Inflammatory macrophage treated with lipopolysaccharide for 1 hour (primary cell): ENCODE results near the gene GRK6.

Experiments
- DNase-seq, 2 donors: peaks; one replicate each; pipeline ENCODE4 v3.0.0-alpha.2; 2020 to 2022

Gene GRK6

DNA sequence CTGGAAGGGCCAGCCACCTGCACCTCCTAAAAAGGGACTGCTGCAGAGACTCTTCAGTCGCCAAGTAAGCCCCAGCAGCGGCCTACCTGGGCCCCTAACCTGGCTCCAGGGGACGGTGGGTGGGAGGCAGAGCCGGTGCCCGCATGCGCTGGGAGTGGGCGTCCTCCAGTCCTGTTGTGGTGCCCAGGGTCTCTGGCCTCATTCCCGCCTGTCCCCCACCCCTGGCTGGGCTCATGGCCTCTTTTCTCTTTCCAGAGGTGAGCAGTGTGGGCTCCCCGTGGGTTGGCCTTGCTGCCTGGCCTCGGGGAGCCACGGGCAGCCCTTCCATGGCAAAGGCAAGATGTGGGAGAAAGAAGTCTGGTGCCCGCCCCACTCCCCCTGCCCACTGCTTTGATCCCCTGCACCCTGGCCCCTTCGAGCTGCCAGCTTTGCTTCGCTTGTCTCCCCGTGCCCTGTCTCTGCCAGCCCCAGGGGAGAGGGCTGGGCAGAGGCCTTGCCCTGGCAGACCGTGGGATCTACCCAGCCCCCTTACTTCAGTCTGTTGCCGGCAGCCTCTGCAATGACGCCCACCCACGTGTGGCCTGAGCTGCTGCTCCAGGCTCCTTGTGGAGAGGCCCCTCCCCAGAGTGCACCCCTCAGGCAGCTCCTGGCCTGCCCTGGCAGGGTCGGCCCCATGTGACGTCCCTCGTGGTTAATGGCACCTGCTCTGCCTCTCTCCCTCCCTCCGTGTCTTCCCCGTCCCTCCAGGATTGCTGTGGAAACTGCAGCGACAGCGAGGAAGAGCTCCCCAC, 14.7 kb downstream of the GRK6 start:
- no peak for DNase-seq

- DNase-seq: no peak
Observed at GRCh38 chr5:177442066-177442826, 15.8 kb downstream of the GRK6 start.

DNA sequence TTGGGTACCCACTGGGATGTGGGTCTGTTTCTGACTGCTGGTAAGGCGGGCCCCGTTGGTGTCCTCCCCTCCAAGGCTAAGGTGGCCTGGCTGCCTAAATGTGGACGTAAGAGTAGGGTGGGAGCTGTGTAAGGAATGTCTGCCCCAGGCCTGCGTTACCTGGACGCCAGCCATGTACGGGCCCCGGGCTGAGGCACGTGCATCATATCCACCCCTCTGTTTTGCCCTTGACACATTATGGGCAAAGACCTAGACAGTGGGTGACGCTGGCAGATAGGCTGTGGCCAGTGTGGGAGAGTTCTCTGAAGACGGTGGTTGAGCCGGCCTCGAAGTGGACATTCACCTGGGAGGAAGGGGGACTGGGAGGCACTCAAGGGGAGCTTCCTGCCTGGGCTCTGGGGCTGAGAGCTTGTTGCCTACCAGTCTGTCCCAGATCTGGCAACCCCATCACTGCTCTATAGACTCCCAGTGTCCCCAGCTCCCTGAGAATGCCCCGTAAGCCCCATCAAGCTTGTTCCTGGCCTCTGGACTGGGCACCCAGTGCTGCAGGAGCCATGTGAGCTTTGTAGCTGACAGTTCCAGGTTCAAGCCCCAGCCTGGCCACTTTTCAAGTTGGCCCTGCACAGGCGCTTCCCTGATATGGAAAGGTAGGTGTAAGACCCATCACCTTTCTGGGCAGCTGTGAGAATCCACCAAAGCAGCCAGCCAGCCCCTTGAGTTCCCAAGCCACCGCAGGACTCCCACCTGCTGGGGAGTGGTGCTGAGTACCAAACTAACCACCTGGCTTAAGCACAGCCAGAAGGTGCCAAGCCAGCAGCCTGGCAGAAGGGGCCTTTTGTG, 16.9 kb downstream of the GRK6 start:
- DNase-seq: no peak

- DNase-seq: no peak
Observed at GRCh38 chr5:177444106-177445051, 17.9 kb downstream of the GRK6 start.

DNA sequence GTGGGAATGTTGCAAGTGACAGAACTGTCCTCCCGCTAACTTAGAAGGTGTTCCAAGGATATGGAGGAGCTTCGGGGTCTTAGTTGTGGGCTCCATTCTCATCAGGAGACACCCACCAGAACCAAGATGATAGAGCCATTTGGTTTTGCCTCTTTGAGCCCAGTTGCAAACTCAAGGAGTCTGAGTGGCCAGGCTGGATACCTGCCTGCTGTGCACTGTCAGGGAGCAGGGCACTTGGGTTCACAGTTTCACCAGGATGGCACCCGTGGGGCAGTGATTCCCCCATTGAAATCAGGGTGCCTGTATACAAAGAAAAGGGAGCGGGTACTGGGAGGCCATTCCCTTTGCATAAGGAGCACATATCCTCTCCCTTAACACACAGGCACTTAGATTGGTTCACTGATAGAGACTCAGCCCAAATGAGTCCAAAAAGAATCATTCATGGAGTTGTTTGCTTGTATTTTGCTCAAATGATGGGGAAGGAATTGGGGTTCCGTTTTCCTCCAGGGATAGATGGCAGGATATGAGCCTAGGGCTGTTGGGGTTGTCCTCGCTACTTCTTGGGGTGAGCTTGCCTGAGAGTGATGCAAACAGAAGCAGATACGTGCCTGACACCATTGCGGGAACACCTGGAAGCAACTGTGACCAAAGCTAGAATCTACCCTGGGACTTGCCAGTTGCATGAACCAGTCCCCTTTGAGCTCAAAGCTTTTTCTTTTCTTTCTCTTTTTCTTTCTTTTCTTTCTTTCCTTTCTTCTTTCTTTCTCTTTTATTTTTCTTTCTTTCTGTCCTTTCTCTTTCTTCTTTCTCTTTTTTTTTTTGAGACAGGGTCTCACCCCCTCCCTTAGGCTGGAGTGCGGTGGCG, 18.8 kb downstream of the GRK6 start:
- no peak for DNase-seq

- no peak for DNase-seq
Observed at GRCh38 chr5:177445917-177446199, 19.4 kb downstream of the GRK6 start.

- DNase-seq: no peak
Observed at GRCh38 chr5:177446200-177447065, 20.0 kb downstream of the GRK6 start, which contains the start of gene PRR7. TSS of gene PRR7 (plus strand) at chr5:177446814. CDS start at chr5:177455068, 8,254 bp downstream.

- no peak for DNase-seq
Observed at GRCh38 chr5:177447066-177447610, 20.7 kb downstream of the GRK6 start.

GRCh38 chr5:177447611-177448243, 21.3 kb downstream of the GRK6 start:
- DNase-seq: no peak

DNA sequence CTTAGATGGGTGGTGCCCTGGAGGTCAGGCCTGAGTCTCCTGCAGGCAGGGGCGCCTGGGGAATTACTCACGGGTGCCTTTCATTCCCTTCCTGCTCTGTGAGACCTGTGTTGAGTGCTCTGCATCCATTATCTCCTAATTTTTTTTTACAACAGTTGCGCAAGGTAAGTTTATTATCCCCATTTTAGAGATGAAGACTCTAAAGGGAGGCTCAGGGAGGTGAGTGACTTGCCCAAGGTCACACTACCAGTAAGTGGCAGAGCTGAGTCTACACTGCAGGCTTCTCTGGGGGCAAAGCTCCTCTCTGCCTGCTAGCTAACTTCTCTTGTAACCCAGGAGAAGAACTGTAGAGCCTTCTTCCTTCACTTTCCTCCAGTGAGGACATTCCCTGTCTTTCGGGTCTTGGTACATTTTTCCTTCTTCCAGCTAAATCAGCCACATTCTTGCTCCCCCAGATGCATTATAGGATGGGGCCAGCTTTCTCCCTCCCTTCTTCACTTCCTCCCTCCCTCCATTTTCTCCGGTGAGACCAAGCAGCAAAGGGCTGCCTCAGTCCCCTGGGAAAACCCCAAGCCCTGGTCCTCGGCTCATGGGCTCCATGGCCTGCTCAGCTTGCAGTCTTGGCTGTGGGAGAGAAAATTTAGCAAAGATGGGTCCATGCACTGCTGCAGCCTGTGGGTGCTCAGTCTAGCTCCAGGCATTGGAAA, 21.9 kb downstream of the GRK6 start:
- no peak for DNase-seq

- no peak for DNase-seq
Observed at GRCh38 chr5:177449140-177450061, 22.9 kb downstream of the GRK6 start.

- DNase-seq: no peak
Observed at GRCh38 chr5:177450667-177451424, 24.4 kb downstream of the GRK6 start.

- DNase-seq: no peak
Observed at GRCh38 chr5:177452688-177453638, 26.5 kb downstream of the GRK6 start.

GRCh38 chr5:177453852-177454396, 27.4 kb downstream of the GRK6 start:
- no peak for DNase-seq

DNA sequence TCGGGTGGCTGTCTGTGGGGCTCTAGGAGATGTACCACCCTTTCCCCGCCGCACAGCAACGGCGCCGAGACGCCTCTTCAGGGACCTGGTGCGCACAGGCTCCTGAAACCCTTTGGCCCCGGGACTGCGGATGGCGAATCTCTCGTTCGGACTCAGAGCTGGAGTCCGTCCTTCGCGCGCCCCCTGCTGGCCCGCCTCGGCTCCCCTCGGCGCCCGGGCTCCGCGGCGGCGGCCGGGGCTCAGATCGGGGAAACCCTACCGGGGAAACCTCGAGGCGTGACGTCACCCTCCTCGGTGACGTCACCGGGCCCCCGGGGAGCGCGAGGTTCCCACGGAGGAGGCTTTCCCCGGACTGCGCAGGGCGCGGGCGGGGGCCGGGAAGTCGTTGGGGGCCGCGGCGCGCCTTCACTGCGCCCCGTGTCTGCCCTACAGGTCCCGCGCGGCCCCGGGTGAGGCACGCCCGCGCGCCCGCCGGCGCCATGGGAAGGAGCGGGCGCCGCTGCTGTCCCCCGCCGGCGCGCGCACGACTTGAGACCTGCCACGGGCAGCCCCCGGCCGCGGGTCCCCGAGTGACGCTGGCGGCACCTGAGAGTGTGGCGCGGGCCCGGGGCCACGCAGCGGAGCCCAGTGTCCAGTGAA, 28.0 kb downstream of the GRK6 start:
- DNase-seq: peak; percentile 83 to 98
